ENCODE results near the gene DCAF4. TPM values are rescaled to one million over a fixed set of nuclear protein-coding genes. Genes with fewer than 3 reads are reported as not detected.
"Not testable (repeated sequence)": the region's sequence is repeated elsewhere in the genome, so short reads cannot be mapped to it uniquely, and the experiment has no call there.

The DCAF4 gene
- total RNA-seq, 1 donor from 2014 or later = 7.7 TPM

DNA sequence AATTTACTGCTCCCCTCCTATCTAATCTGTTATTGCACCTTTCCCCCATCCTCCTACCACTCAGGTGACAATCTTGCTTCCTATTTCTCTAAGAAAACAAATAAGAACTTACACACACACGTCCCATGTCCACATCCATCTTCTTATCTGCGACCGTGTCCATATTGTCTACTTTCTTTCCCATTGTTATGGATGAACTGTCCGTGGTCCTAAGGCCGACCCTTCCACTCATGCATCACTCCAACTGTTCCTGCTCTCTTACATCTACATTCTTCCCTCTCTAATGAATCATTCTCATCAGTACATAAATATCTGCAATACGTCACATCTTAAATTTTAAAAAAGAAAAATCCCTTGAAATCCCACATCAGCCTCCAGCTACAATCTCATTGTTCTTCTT, 70.7 kb downstream of the DCAF4 start:
- no peak for DNase-seq (ENCODE audit: low spot score)
- Mint-ChIP-seq H3K9me3 (ENCODE audit: unreplicated experiment) (no peaks in the 10 kb centered on the region), H3K36me3 (ENCODE audit: low read depth, unreplicated experiment) (peaks cover 48% of the 10 kb centered on the region), H3K27me3 (ENCODE audit: unreplicated experiment) (no peaks in the 10 kb centered on the region), H3K4me1 (ENCODE audit: unreplicated experiment) (peaks cover 16% of the 10 kb centered on the region), H3K27ac (ENCODE audit: unreplicated experiment) (no peak overlapping the region), H3K4me3 (ENCODE audit: unreplicated experiment) (peak overlapping the region; percentile 3)
- TF ChIP-seq, protein P1, sequence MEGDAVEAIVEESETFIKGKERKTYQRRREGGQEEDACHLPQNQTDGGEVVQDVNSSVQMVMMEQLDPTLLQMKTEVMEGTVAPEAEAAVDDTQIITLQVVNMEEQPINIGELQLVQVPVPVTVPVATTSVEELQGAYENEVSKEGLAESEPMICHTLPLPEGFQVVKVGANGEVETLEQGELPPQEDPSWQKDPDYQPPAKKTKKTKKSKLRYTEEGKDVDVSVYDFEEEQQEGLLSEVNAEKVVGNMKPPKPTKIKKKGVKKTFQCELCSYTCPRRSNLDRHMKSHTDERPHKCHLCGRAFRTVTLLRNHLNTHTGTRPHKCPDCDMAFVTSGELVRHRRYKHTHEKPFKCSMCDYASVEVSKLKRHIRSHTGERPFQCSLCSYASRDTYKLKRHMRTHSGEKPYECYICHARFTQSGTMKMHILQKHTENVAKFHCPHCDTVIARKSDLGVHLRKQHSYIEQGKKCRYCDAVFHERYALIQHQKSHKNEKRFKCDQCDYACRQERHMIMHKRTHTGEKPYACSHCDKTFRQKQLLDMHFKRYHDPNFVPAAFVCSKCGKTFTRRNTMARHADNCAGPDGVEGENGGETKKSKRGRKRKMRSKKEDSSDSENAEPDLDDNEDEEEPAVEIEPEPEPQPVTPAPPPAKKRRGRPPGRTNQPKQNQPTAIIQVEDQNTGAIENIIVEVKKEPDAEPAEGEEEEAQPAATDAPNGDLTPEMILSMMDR (IDR thresholded peaks at IDR 0.05; ENCODE audit: unreplicated experiment) = no peak

DNA sequence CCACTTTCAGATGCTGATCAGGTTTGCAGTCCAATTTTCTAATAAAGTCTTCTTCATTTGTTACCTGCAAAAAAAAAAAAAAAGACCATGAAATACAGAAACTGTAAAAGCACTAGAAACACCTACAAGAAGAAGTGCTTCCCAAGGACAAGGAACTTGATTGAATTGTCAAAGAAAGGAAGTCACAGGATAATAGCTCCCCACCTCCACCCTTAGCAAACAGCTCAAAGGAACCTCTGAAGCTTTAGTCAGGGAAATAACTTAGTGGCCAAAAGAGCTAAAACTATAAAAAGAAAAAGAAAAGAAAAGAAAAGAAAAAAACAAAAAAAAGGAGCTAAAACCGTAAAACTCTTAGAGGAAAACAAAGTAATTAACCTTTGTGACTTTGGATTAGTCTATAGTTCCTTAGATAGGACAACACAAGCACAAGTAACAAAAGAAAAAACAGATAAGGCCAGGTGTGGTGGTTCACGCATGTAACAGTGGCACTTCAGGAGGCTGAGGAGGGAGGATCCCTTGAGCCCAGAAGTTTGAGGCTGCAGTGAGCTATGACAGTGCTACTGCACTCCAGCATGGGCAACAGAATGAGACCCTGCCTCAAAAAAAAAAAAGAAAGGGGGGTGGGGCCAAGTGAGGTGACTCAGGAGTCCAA, 72.1 kb downstream of the DCAF4 start:
- TF ChIP-seq, protein P1 (IDR thresholded peaks at IDR 0.05; ENCODE audit: unreplicated experiment) = no peak
- no peak for DNase-seq (ENCODE audit: low spot score)
- Mint-ChIP-seq H3K4me3 (ENCODE audit: unreplicated experiment) (no peak overlapping the region), H3K4me1 (ENCODE audit: unreplicated experiment) (peaks cover 16% of the 10 kb centered on the region), H3K27ac (ENCODE audit: unreplicated experiment) (no peak overlapping the region), H3K36me3 (ENCODE audit: low read depth, unreplicated experiment) (peaks cover 37% of the 10 kb centered on the region), H3K27me3 (ENCODE audit: unreplicated experiment) (no peaks in the 10 kb centered on the region), H3K9me3 (ENCODE audit: unreplicated experiment) (no peaks in the 10 kb centered on the region)

DNA sequence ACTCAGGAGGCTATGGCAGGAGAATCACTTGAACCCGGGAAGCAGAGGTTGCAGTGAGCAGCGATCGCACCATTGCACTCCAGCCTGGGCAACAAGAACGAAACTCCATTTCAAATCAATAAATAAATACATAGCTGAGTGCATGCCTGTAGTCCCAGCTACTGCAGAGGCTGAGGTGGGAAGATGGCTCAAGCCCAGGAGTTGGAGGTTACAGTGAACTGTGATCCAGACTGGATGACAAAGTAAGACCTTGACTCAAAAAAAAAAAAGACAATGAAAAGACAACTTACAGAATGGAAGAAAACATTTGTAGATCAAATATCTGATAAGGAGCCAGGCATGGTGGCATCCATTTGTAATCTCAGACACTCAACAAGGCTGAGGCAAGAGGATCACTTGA, 73.1 kb downstream of the DCAF4 start:
- Mint-ChIP-seq H3K27me3 (ENCODE audit: unreplicated experiment) (peaks cover 3% of the 10 kb centered on the region), H3K9me3 (ENCODE audit: unreplicated experiment) (no peaks in the 10 kb centered on the region), H3K4me1 (ENCODE audit: unreplicated experiment) (peaks cover 16% of the 10 kb centered on the region), H3K27ac (ENCODE audit: unreplicated experiment) (no peak overlapping the region), H3K36me3 (ENCODE audit: low read depth, unreplicated experiment) (peaks cover 41% of the 10 kb centered on the region), H3K4me3 (ENCODE audit: unreplicated experiment) (no peak overlapping the region)
- TF ChIP-seq, protein P1 (IDR thresholded peaks at IDR 0.05; ENCODE audit: unreplicated experiment) = no peak
- no peak for DNase-seq (ENCODE audit: low spot score)

DNA sequence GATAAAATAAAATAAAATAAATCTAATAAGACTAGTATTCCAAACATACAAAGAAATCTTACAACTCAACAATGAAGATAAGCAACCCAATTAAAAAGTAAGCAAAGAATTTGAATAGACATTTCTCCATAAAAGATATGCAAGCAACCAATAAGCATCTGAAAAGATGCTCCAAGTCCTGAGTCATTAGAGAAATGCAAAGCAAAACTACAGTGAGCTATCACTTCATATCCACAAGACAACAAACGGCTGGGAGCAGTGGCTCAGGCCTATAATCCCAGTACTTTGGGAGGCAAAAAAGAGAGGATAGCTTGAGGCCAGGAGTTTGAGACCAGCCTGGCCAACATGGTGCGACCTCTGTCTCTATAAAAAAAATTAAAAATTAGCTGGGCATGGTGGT, 73.8 kb downstream of the DCAF4 start:
- Mint-ChIP-seq H3K36me3 (ENCODE audit: low read depth, unreplicated experiment) (peaks cover 38% of the 10 kb centered on the region), H3K27ac (ENCODE audit: unreplicated experiment) (no peak overlapping the region), H3K9me3 (ENCODE audit: unreplicated experiment) (no peaks in the 10 kb centered on the region), H3K4me3 (ENCODE audit: unreplicated experiment) (no peak overlapping the region), H3K4me1 (ENCODE audit: unreplicated experiment) (peaks cover 16% of the 10 kb centered on the region), H3K27me3 (ENCODE audit: unreplicated experiment) (peaks cover 3% of the 10 kb centered on the region)
- TF ChIP-seq, protein P1 (IDR thresholded peaks at IDR 0.05; ENCODE audit: unreplicated experiment) = no peak
- DNase-seq (ENCODE audit: low spot score) = no peak

DNA sequence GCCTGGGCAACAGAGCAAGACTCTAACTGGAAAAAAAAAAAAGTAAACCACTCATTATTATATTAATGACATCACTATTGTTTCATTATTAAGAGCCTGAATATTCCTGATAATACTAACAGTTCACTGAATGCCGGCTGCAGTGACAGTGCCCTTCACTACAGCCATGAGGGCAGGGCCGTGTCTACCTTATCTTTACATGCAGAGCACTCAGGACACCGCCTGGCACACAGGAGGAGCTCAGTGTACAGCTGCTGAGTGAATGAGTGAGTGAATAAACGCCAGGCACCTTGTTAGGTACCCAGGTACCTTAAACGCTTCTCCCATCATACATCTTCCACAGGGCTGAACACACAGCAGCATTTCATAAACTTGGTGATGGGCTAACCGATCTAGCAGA, 77.4 kb downstream of the DCAF4 start:
- no peaks in the 10 kb centered on the region for H3K9me3 Mint-ChIP-seq (ENCODE audit: unreplicated experiment)
- TF ChIP-seq, protein P1 (IDR thresholded peaks at IDR 0.05; ENCODE audit: unreplicated experiment) = no peak
- peaks cover 28% of the 10 kb centered on the region for H3K36me3 Mint-ChIP-seq (ENCODE audit: low read depth, unreplicated experiment)
- no peak for DNase-seq (ENCODE audit: low spot score)
- H3K27me3 Mint-ChIP-seq (ENCODE audit: unreplicated experiment) = peaks cover 3% of the 10 kb centered on the region
- H3K4me1 Mint-ChIP-seq (ENCODE audit: unreplicated experiment) = peaks cover 18% of the 10 kb centered on the region
- no peak overlapping the region for H3K27ac Mint-ChIP-seq (ENCODE audit: unreplicated experiment)
- H3K4me3 Mint-ChIP-seq (ENCODE audit: unreplicated experiment) = peak overlapping the region; percentile 6

DNA sequence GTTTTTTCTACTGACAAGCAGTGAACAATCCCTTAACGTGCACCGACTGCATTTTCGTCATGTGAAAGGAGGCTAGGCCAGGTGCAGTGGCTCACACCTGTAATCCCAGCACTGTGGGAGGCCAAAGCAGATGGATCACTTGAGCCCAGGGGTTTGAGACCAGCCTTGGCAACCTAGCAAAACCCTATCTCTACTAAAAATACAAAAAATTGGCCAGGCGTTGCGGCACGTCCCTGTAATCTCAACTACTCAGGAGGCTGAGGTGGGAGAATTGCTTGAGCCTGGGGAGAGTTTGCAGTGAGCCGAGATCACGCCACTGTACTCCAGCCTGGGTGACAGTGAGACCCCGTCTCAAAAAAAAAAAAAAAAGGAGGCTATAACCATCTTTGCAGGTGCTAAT, 78.4 kb downstream of the DCAF4 start:
- H3K36me3 Mint-ChIP-seq (ENCODE audit: low read depth, unreplicated experiment) = peaks cover 36% of the 10 kb centered on the region
- DNase-seq (ENCODE audit: low spot score); H3K27ac Mint-ChIP-seq (ENCODE audit: unreplicated experiment); H3K4me3 Mint-ChIP-seq (ENCODE audit: unreplicated experiment); H3K9me3 Mint-ChIP-seq (ENCODE audit: unreplicated experiment); H3K27me3 Mint-ChIP-seq (ENCODE audit: unreplicated experiment): not testable (repeated sequence)
- H3K4me1 Mint-ChIP-seq (ENCODE audit: unreplicated experiment) = peaks cover 24% of the 10 kb centered on the region
